GM21367 (cell line): Measurements from ENCODE around the gene SLC26A4.

Experiments
- ATAC-seq: cut with Tn5 transposase; IDR thresholded peaks from one replicate; pipeline ENCODE4 v1.9.1; 2021; ENCODE audit not compliant: unreplicated experiment

The SLC26A4 gene

GRCh38 chr7:107743567-107744344, 83.1 kb downstream of the SLC26A4 start, which contains the start of gene CBLL1:
Gene CBLL1, plus strand, starts transcription at chr7:107744142. Its CDS starts 22 bp downstream, at chr7:107744164.
- ATAC-seq = peak; percentile 90

DNA sequence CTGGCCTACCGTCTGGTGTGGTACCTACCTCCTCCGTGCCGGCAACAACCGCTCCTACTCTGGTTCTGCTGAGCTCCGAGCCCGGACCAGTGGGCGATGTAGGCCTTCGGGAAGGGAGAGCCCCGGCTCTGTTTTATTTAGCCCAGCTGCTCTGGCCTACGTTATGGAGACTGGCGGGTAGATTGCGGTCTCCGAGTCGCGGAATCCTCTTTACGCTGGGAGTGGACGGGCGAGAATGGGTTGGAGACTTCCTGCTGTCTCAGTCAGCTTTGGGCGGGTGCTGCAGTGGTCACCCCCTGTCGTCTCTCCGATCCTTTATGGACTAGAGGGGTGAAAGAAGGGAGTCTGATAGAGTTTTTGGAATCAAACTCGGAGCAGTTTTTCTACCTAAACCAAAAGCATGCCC, 83.7 kb downstream of the SLC26A4 start:
- peak; percentile 31 for ATAC-seq

DNA sequence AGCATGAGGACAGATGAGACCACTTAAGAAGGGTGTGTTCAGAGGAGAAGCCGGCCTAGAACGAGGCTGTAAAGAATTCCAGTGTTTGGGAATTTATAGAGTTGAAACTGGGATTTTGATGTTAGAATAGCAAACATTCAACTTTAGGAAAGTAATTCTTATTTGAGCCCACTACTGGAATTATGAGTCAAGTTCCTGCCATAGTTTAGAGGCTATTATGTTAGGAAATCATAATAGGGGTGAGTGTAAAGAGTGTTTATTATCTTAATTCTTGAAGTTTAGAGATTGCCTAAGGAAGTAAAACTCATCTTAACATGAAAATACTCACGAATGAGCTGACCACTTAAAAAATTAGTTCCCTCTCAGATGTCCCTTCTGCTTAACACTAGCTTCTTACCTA, 85.4 kb downstream of the SLC26A4 start:
- no peak for ATAC-seq

- no peak for ATAC-seq
Measured at GRCh38 chr7:107751113-107751512, 90.5 kb downstream of the SLC26A4 start.

DNA sequence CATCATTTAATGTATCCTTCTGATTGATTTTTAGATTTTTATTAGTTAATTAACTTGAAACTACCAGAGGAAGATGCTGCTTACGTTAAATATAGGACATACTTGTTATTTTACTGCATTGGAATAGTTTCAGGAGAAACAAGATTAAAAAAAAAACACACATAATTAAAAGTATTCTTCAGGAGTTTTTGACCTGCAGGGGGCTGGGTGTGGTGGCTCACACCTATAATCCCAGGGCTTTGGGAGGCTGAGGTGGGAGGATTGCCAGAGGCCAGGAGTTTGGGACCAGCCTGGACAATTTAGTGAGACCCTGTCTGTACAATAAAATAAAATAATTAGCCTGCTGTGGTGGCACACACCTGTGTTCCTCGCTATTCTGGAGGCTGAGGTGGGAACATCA, 94.0 kb downstream of the SLC26A4 start:
- no peak for ATAC-seq

GRCh38 chr7:107758667-107759066, 98.0 kb downstream of the SLC26A4 start:
- no peak for ATAC-seq

DNA sequence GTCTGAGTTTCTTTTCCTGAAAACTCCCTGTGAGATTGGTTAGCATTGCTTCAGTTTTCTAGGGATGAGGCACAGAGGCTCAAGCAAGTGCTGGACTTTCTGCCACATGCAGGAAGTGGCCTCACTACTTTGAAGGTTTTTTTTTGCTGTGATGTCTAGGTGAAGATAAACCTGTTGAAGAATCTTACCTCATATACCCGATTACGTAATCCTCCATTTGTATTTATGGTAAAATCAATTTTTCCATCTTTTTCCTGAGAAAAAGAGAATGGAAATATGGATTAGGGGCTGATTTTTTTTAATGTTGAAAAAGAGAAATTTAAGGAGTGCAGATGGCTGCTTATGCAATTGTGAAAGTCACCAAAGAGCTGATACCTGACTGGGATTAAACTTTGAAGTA, 106.8 kb downstream of the SLC26A4 start:
- no peak for ATAC-seq
